ENCODE results near the gene TENT5C.

TENT5C gene

GRCh38 chr1:117594261-117594990 is 11.4 kb upstream of the TENT5C start:
- DNase-seq = no peak

- DNase-seq = no peak
Measured at GRCh38 chr1:117596023-117596720, 9.7 kb upstream of the TENT5C start.

- no peak for DNase-seq
Measured at GRCh38 chr1:117598489-117598888, 7.4 kb upstream of the TENT5C start.

- DNase-seq = no peak
Measured at GRCh38 chr1:117599286-117600221, 6.3 kb upstream of the TENT5C start.

- DNase-seq = no peak
Measured at GRCh38 chr1:117600325-117600943, 5.4 kb upstream of the TENT5C start.

GRCh38 chr1:117600966-117601365 is 4.9 kb upstream of the TENT5C start:
- DNase-seq = no peak

GRCh38 chr1:117602862-117603261 is 3.0 kb upstream of the TENT5C start:
- DNase-seq = no peak

- DNase-seq = no peak
Measured at GRCh38 chr1:117605164-117605773, 579 bp upstream of the TENT5C start.

GRCh38 chr1:117606649-117607430 is 992 bp downstream of the TENT5C start:
- DNase-seq = no peak

GRCh38 chr1:117607471-117607870 is 1.6 kb downstream of the TENT5C start:
- no peak for DNase-seq

GRCh38 chr1:117608115-117608615 is 2.3 kb downstream of the TENT5C start:
- no peak for DNase-seq

- DNase-seq = no peak
Measured at GRCh38 chr1:117608758-117609157, 2.9 kb downstream of the TENT5C start.

GRCh38 chr1:117609471-117609911 is 3.6 kb downstream of the TENT5C start:
- no peak for DNase-seq

GRCh38 chr1:117610036-117610435 is 4.2 kb downstream of the TENT5C start:
- DNase-seq = no peak

- no peak for DNase-seq
Measured at GRCh38 chr1:117611121-117611601, 5.3 kb downstream of the TENT5C start.

- no peak for DNase-seq
Measured at GRCh38 chr1:117611894-117612483, 6.1 kb downstream of the TENT5C start.

- no peak for DNase-seq
Measured at GRCh38 chr1:117612517-117613248, 6.8 kb downstream of the TENT5C start.

GRCh38 chr1:117613249-117613968 is 7.6 kb downstream of the TENT5C start:
- no peak for DNase-seq
